ENCODE results near the gene ZFAND3.
A peak's percentile ranks its signal among the peaks of the same experiment; 100 is the strongest.

ZFAND3 gene

DNA sequence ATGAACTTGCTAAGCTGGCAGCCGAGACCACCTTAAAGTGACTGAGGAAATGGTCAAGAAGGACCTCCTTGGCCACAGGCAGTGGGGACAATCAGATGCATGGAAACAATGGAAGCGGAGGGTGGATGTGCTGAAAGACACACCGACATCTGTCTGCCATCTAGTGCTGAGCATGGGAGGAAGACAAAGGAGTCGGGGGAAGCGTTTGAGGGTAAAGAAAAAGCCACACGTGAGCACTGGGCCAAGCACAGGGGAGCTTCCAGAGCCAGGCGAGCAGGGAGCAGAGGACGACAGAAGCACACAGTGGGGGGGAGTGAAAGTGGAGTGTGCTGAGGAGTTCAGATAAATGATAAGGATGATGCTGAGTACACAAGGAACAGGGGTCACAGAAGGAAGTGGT lies 367.8 kb downstream of the ZFAND3 start:
- peak; percentile 69 for DNase-seq (ENCODE audit: low spot score)

DNA sequence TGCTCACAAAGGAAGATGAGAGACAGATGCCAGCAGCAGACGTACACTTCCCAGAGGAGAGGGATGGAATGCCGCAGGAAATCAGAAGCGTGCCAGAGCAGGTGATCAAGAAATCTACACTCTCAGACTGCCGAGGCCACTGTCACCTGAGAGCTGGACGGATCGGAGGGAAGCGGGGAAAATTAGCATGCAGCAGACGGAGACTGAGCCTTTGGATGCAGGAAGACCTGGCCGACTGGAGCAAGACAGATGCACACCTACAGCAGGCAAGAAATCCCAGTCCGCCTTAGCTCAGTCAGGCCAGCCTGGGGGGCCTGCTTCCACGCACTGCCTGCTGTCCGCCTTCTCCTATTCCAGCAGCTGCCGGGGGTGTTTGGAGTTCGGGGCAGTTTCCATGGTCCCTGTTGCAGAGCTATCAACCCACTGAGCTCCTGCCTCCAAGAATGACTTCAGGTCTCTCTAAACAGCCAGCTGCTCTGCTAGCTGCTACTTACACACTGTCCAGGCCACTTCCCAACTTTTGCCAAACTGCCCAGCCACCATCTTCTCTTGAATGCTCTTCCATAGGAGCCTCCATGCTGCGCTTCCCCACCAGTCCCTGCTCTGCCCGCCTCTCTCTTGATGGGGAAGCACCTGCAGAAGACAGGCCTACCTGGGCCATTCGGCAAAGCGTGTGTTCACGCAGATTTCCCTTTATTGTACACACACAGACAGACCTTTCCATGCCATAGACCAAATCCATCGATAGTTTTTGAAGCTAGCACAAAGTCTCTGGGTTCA lies 368.5 kb downstream of the ZFAND3 start:
- DNase-seq (ENCODE audit: low spot score): no peak

DNA sequence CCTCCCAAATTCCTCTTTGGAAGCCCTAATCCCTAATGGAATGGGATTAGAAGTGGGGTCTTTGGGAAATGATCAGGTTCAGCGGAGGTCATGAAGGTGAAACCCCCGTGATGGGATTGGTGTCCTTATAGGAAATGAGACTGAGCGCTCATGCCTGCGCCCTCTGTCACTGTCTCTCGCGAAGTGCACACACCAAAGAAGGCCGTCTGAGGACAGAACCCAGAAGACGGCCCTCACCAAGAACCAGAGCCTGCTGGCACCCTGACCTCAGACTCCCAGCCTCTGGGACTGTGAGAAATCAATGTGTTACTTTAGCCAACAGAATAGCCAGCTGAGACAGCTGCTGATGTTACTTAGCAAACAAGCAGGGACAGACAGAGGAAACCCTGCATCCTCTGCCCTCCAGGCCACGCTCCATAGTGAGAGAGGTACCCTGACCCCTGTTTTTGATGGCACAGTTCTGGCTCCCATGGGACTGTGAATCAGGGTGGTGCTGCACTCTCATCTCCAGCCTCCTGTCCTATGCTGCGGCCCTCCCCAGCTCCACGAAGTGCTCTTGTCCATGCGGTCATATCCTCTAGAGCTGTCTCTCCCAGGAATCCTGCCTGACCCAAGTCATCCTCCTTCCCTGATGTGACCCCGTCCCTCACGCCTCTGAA lies 369.3 kb downstream of the ZFAND3 start:
- DNase-seq (ENCODE audit: low spot score): no peak

DNA sequence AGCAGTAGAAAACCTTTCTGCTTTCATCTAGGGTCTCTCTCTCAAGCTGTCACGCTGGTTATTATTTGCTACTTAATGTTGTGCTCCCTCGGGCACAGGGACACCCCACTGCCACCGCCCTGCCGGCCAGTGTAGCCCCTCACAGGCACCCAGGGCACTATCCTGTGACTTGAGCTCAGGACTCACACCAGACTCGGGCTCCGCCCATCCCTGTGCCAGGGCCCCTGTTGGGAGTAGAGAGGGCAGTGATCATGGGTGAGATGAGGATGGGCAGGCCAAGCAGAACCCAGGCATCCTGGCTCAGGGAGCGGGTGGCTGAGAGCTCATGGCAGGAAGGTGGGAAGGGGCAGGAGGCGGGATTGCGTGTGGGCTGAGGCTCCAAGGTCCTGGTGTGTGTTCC lies 371.9 kb downstream of the ZFAND3 start:
- no peak for DNase-seq (ENCODE audit: low spot score)

DNA sequence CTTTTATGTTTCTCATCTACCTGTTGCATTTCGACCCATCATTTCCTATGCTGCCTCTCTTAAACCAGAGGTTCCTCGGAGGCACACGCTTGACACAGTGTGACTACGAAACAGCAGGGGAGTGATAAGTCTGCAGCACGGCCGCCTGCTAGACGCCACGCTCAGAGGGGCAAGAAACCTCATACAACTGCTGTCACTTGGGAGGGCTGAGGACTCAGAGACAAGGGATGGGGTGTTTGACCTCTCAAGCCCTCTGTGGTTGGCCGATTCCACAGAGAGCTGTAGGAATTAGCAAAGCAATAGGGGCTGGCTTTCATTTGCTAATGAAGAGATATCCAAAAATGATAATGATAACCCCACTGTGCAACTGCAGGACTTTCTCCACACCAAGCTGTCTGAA lies 372.5 kb downstream of the ZFAND3 start:
- no peak for DNase-seq (ENCODE audit: low spot score)

DNA sequence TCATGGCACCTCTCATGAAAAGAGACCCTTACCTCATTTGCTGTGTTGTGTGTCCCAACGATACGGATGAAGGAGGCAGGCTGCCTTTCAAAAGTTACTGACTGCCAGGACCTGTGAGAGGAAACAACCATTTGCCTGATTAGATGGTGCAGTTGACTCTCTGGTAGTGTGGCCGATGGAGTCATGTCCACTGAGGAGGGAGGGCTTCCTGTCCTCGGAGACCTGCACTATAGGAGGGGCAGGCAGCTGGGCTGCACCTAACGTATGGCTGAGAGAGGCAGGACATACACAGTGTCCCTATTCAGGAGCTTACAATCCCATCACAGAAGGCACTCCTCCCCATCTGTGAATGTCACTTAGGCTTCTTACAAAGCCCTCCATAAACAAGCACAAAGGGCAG lies 373.0 kb downstream of the ZFAND3 start:
- no peak for DNase-seq (ENCODE audit: low spot score)

DNA sequence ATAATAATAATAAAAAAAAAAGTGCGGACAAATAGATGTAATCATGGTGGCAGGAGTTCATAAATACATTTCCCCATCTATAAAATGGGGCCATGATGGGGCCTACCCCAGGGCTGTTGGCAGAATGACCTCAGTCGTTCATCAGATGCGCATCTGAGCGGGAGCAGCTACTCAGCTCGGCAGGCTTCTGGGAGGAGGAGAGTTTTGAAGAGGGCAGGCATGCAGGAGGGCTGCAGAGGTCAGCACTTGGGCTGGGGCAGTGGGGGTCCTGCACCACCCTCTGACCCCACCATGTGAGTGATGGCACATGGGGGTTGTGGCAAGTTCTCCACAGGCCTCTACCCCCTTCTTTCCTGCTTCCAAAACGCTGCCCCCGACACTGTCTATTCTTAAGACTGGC lies 373.5 kb downstream of the ZFAND3 start:
- no peak for DNase-seq (ENCODE audit: low spot score)

DNA sequence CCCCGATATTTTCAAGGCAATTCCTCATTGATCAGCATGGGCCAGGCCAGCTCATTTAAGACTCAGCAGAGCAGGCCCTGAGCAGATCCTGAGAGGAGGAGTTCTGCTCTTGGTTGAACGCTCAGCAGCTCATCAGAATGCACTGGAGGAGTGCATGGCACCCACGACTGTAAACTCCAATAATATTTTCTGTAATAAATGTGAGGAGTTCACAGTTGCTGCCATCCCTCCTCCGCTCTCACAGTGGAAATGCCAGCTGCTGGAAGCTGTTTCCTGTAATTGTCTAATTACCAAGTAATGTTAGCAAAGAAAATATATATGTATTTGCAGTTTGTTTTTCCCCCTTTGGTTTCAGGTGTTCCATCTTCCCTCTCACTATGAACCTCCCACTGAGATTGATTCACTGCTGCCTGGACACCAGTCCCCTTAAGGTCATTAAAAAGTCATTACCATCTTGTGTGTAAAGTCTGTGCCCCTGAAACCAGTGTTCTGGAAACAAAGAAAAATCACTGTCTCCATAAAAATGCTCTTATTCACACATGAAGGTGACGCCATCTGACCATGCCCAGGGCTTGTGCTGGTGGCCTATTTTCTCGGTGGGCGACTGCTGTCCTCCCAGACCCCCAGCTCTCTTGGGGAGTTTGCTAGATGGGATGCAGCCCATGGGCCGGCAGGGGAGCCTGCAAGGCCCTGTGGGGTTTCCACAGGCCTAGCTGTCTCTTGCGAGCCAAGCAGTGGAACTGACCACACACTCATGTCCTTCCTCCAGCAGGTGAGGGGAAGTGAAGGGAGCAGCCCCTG lies 374.2 kb downstream of the ZFAND3 start:
- DNase-seq (ENCODE audit: low spot score): no peak

DNA sequence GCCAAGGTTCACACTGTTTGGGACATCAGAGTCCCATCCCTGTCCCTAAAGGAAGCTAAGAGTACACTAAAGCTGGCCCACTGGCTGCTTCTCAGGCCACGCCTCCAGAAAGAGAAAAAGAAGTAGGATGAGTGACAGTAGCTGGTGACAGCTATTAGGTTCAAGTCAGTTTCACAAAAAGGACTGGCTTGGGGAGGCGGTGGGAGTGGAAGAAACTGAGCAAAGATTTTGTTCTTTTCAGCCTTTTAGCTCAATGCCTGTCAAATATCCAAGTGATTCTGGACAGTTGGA lies 374.7 kb downstream of the ZFAND3 start:
- no peak for DNase-seq (ENCODE audit: low spot score)

DNA sequence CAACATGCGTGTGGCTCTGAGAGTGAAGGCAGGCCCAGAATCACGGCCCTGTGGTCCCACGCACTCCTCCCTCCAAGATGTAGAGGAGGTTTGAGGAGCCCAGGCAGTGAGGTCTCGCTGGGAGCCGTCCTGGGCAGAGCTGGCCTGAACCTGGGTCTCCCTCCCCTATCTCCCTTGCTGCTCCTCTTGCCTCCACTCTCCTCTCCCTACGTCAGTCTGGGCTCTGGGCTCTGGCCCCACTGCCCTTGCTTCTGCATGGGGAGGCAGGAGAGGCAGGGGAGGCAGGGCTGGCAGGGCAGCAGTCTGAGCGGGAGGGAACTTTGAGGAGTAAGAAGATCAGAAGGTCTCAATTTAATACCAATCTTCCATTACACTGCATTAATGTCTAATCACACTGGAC lies 375.1 kb downstream of the ZFAND3 start:
- DNase-seq (ENCODE audit: low spot score): no peak

DNA sequence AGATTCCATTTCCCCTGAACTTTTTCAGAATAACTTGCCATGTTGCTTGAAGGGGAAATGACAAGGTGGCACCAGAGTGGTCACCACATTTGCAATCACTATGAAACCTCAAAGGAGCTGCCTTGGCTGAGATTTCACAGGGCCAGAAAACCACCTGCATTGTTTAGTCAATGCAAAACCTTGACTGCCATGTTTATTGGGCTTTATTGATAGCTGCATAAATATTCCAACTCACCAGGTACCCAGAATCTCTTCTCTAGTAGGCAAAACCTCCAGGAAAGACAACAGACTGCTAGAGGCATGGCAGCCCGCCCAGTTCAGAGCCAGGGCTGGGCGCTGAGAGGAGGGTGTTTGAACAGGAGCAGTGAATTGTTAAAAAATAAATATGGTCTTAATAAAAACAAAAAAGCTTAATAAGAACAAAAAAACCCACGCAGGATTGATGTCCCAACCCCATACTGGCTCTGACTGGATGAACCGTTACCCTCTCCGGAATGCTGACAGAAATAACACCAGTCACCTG lies 375.6 kb downstream of the ZFAND3 start:
- DNase-seq (ENCODE audit: low spot score): no peak

DNA sequence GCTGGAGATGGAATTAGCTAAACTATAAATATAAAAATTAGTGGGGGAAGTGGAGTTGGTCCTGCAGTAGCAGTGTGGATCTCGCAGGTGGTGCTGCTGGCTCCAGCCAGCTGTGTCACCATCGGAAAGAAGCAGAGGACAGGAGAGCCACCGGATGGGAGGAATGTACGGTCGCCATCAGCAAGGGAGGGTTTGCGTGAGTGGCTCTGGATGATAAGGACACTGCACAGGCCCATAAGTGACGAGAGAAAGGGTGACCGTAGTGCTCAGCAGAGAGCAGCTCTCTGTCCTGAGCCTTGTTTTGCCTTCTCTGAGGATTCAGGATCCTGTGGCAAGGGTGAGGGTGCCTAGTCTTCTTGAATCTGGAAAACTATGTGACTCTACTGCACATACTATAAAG lies 378.7 kb downstream of the ZFAND3 start:
- DNase-seq (ENCODE audit: low spot score): no peak

Data from pons (tissue), 1 donor.